Thyroid gland (tissue), 4 donors: ENCODE data around the gene C19orf47. TPM values are rescaled to one million over a fixed set of nuclear protein-coding genes. Genes with fewer than 3 reads are reported as not detected.

Experiments used
- DNase-seq, 2 donors: peaks; one replicate each; pipeline ENCODE4 v3.0.0-alpha.2; 2019
- H3K27ac ChIP-seq, 3 donors: fragments of 200-600 bp; sonication (generic); 1 replicate in 2 of 3; 2 replicates in 1 of 3; pipeline ENCODE4 v1.5.1; 2016 to 2019; ENCODE audit warnings: mild to moderate bottlenecking in 1 of 3, moderate library complexity in 1 of 3
- H3K27me3 ChIP-seq: fragments of 200-600 bp; sonication (generic); one replicate; pipeline ENCODE4 v1.5.1; 2019
- H3K36me3 ChIP-seq, 2 donors: fragments of 200-600 bp; sonication (generic); one replicate each; pipeline ENCODE4 v1.5.1; 2016 to 2019
- H3K4me1 ChIP-seq, 2 donors: fragments of 200-600 bp; sonication (generic); one replicate each; pipeline ENCODE4 v1.5.1; 2017 to 2019
- H3K4me3 ChIP-seq, 3 donors: fragments of 200-600 bp; sonication (generic); replicated peaks in 1 of 3; 1 replicate in 2 of 3; 2 replicates in 1 of 3; pipeline ENCODE4 v1.5.1; 2016; ENCODE audit warnings: mild to moderate bottlenecking in 1 of 3
- H3K9me3 ChIP-seq: fragments of 200-600 bp; sonication (generic); one replicate; pipeline ENCODE4 v1.5.1; 2017
- CTCF ChIP-seq, 6 experiments: fragments of 200-600 bp in 3 of 6; fragments of 450-650 bp in 3 of 6; sonication (generic) in 3 of 6; IDR thresholded peaks; one replicate each; pipeline ENCODE4 v1.5.1; 2016 to 2019; ENCODE audit warnings: antibody characterized with exemption in 6 of 6, mild to moderate bottlenecking in 2 of 6, inconsistent platforms in 1 of 6, moderate library complexity in 1 of 6
- POLR2A ChIP-seq, 2 donors: fragments of 450-650 bp; IDR thresholded peaks; one replicate each; pipeline ENCODE4 v1.6.1; 2017; ENCODE audit warnings: antibody characterized with exemption in 2 of 2, mild to moderate bottlenecking in 2 of 2, moderate library complexity in 1 of 2
- WGBS, 2 donors: methylation state at CpG; one replicate each; pipeline ENCODE4 v1.1.5; 2017; 5-methylcytosine and 5-hydroxymethylcytosine counted together
- intact Hi-C: fragments of 100-400 bp; cut with DNase I; formaldehyde crosslinking; loops from one replicate; pipeline ENCODE4 v1.15.1; 2023
- total RNA-seq, 4 donors: library from RNA; depleted of rRNA; stranded (reverse); fragments of >200 nt; gene quantifications; one replicate each; pipeline ENCODE4 v1.2.3, GENCODE V29; 2016

The C19orf47 gene
- total RNA-seq, 4 donors from 2014 or later: 9.4 to 17.3 (median 17.2) TPM

GRCh38 chr19:40394816-40395210 is 46.6 kb upstream of the C19orf47 start:
- Histone ChIP-seq H3K4me3 (no peak overlapping the region), H3K4me1 (peaks cover 6 to 10% of the 10 kb centered on the region in 2 donors), H3K9me3 (no peaks in the 10 kb centered on the region), H3K27ac (no peak overlapping the region), H3K36me3 (peaks cover 0 to 4% of the 10 kb centered on the region in 2 donors), H3K27me3 (no peaks in the 10 kb centered on the region)
- TF ChIP-seq CTCF (IDR thresholded peaks at IDR 0.05): no peak
- TF ChIP-seq POLR2A (IDR thresholded peaks at IDR 0.05): no peak
- peak; percentile 58 to 60 for DNase-seq
- 52 to 57% methylated on average over 4 to 10 of the region's 13 CpGs for WGBS, 2 donors
- intact Hi-C loops: no loop called here

GRCh38 chr19:40393894-40394815 is 46.0 kb upstream of the C19orf47 start:
- Histone ChIP-seq H3K9me3 (no peaks in the 10 kb centered on the region), H3K27me3 (no peaks in the 10 kb centered on the region), H3K36me3 (peaks cover 0 to 4% of the 10 kb centered on the region in 2 donors), H3K4me1 (peaks cover 6 to 10% of the 10 kb centered on the region in 2 donors), H3K4me3 (no peak overlapping the region), H3K27ac (no peak overlapping the region)
- WGBS, 2 donors: 89 to 91% methylated on average over 16 to 34 of the region's 41 CpGs
- intact Hi-C loops: no loop called here
- no peak for DNase-seq
- TF ChIP-seq POLR2A (IDR thresholded peaks at IDR 0.05) (no peak), CTCF (IDR thresholded peaks at IDR 0.05) (no peak)

GRCh38 chr19:40392894-40393517 is 44.8 kb upstream of the C19orf47 start:
- intact Hi-C loops: no loop called here
- H3K4me3 ChIP-seq: no peak overlapping the region
- TF ChIP-seq CTCF (IDR thresholded peaks at IDR 0.05) (peak in 4 of 6 experiments; percentile 18 to 33 (median 23)), POLR2A (IDR thresholded peaks at IDR 0.05) (no peak)

GRCh38 chr19:40392123-40392522 is 43.9 kb upstream of the C19orf47 start:
- no peaks in the 10 kb centered on the region for H3K27me3 ChIP-seq
- intact Hi-C loops: no loop called here
- H3K36me3 ChIP-seq: no peaks in the 10 kb centered on the region
- 78 to 83% methylated on average over 8 of the region's 8 CpGs for WGBS, 2 donors
- H3K4me1 ChIP-seq: peaks cover 6 to 10% of the 10 kb centered on the region in 2 donors
- H3K27ac ChIP-seq: no peak overlapping the region
- H3K9me3 ChIP-seq: no peaks in the 10 kb centered on the region
- H3K4me3 ChIP-seq: no peak overlapping the region
- TF ChIP-seq CTCF (IDR thresholded peaks at IDR 0.05) (no peak), POLR2A (IDR thresholded peaks at IDR 0.05) (no peak)
- no peak for DNase-seq

More at GRCh38 chr19:40392894-40393517, 44.8 kb upstream of the C19orf47 start:
- DNase-seq: peak; percentile 35 to 40
- Histone ChIP-seq H3K4me1 (peaks cover 6 to 10% of the 10 kb centered on the region in 2 donors), H3K36me3 (peaks cover 0 to 4% of the 10 kb centered on the region in 2 donors), H3K9me3 (no peaks in the 10 kb centered on the region), H3K27ac (no peak overlapping the region), H3K27me3 (no peaks in the 10 kb centered on the region)
- WGBS, 2 donors: 35 to 55% methylated on average over 8 to 9 of the region's 9 CpGs
